Measurements from ENCODE around the gene SIRT5. TPM values are rescaled to one million over a fixed set of nuclear protein-coding genes. Genes with fewer than 3 reads are reported as not detected.

The SIRT5 gene
- total RNA-seq, result 5.1 and 5.5 TPM in 2 replicates

GRCh38 chr6:13574571-13575376, at the start of gene SIRT5:
SIRT5 (plus strand) TSS chr6:13574601; CDS start chr6:13584111, 9,510 bp downstream.

GRCh38 chr6:13614926-13615791, 40.8 kb downstream of the SIRT5 start, which contains the start of gene NOL7:
NOL7 (plus strand) TSS chr6:13615335; CDS start chr6:13615359, 24 bp downstream.

Other genes starting within 250 kb of the SIRT5 start
- 8.7 and 14.4 TPM in 2 replicates for gene TBC1D7, start 246.1 kb upstream of the SIRT5 start, total RNA-seq
- gene GFOD1, start 87.0 kb upstream of the SIRT5 start, total RNA-seq, result 2.2 and 2.7 TPM in 2 replicates
- gene NOL7, start 40.7 kb downstream of the SIRT5 start, total RNA-seq, result 65.1 and 111 TPM in 2 replicates
- 14.6 and 16.6 TPM in 2 replicates for gene RANBP9, start 137.2 kb downstream of the SIRT5 start, total RNA-seq
- gene MCUR1, start 240.0 kb downstream of the SIRT5 start, total RNA-seq, result 8.2 and 9.6 TPM in 2 replicates